Measurements from ENCODE around the gene TRPM5.

GRCh38 chr11:2436013-2436520 is 8.2 kb downstream of the TRPM5 start:
- TF ChIP-seq CTCF (IDR thresholded peaks at IDR 0.05) (no peak), EZH2 (IDR thresholded peaks at IDR 0.05; ENCODE audit: borderline replicate concordance, insufficient read depth, low read depth, low read length, poor library complexity, severe bottlenecking) (no peak)
